Measurements from ENCODE around the gene NBPF1. TPM values are rescaled to one million over a fixed set of nuclear protein-coding genes. Genes with fewer than 3 reads are reported as not detected.
A peak's percentile ranks its signal among the peaks of the same experiment; 100 is the strongest.
"Not testable (repeated sequence)": the region's sequence is repeated elsewhere in the genome, so short reads cannot be mapped to it uniquely, and the experiment has no call there.

The NBPF1 gene
- total RNA-seq, 2 donors from 2014 or later = 39.2 to 42.5 TPM

DNA sequence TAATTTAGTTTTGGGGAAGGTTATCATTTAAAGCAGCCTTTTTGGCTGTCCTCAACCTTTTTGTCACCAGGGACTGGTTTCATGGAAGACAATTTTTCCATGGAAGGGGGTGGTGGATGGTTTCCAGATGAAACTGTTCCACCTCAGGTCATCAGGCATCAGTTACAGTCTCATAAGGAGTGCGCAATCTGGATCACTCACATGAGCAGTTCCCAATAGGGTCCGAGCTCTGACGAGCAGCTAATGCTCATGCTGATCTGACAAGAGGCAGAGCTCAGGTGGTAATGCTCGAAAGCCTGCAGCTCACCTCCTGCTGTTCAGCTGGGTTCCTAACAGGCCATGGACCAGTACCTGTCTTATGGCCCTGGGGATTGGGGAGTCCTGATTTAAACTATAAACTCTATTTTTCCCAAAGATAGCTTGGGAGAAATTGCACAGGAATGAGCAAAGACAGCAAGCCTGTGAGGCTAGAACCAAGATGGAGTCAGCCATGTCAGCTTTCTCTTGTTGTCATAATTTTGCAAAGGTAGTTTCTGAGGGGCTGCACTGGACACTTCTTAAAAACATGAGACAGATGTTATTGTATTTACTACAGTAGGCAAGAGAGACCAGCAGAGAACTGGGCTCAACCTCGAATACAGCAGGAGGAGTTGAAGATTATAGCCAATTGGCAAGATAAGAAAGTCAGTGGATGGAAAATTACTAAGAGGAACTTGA is 96.5 kb downstream of the NBPF1 start:
- H3K4me3 ChIP-seq (ENCODE audit: low read length); H3K9ac ChIP-seq (ENCODE audit: extremely low read depth, low read length, poor library complexity, severe bottlenecking); H3K27me3 ChIP-seq (ENCODE audit: control insufficient read depth, insufficient read depth, low read length, poor library complexity, severe bottlenecking); H3K9me3 Mint-ChIP-seq; H3K4me3 Mint-ChIP-seq; H3K36me3 Mint-ChIP-seq (ENCODE audit: low read depth); H3K27ac ChIP-seq (ENCODE audit: low read depth, low read length); H3K4me1 ChIP-seq (ENCODE audit: control insufficient read depth, insufficient read depth, low read length); H3K9me3 ChIP-seq (ENCODE audit: control insufficient read depth, low read length); DNase-seq; H3K4me1 Mint-ChIP-seq; H3K36me3 ChIP-seq (ENCODE audit: control insufficient read depth, insufficient read depth, low read length); H3K27ac Mint-ChIP-seq: not testable (repeated sequence)
- 85 to 89% methylated on average over 2 to 5 of the region's 5 CpGs for WGBS, 2 experiments (ENCODE audit: insufficient coverage in 1 of 2, insufficient read length in 1 of 2)
- peaks cover 24% of the 10 kb centered on the region for H3K27me3 Mint-ChIP-seq (ENCODE audit: insufficient read depth)

DNA sequence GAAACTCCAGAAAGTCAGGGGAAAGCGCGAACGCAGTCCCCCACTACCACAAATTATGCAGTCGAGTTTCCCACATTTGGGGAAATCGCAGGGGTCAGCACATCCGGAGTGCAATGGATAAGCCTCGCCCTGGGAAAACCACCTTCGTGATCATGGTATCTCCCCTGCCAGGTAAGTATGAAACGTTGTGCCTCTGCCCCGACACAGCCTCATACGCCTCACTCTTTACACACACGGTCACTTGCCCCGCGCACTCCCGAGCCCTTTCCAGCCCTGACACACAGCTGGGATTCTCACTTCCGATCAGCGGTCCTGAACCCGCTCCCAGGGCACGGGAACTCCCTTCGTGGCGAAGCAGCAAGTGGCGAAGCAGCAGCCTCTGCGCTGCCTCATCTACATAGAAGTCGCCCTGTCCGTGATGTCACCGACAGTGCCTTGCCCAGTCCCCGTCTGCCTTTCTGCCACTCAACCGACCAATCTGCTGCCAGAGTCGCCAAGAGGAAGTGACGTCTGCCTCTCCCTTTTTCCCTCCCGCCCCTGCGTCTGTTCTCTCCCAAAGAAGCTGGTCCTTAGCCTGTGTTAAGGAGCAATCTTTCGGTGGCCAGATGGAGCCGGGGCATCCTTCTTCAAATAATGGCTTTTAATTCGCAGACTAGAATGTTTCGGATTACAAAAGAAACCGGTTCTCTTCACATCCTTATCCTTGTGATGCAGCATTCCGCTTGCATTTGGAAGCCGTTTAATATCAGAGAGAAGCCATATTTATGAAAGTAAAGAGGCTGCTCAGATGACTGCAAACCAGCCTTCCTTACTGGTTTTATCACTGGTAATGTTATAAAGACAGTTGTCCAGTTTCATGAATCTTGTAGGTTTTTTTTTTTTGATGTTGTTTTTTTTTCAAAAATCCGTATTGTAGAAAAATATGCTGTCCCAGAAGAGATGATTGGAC is 99.0 kb downstream of the NBPF1 start, which contains the start of gene RNU1-1:
TSS of gene RNU1-1 (minus strand) at position 179 of the 949 bp plus-strand sequence.
- H3K9me3 Mint-ChIP-seq; H3K27ac Mint-ChIP-seq; H3K4me3 ChIP-seq (ENCODE audit: low read length): not testable (repeated sequence)

DNA sequence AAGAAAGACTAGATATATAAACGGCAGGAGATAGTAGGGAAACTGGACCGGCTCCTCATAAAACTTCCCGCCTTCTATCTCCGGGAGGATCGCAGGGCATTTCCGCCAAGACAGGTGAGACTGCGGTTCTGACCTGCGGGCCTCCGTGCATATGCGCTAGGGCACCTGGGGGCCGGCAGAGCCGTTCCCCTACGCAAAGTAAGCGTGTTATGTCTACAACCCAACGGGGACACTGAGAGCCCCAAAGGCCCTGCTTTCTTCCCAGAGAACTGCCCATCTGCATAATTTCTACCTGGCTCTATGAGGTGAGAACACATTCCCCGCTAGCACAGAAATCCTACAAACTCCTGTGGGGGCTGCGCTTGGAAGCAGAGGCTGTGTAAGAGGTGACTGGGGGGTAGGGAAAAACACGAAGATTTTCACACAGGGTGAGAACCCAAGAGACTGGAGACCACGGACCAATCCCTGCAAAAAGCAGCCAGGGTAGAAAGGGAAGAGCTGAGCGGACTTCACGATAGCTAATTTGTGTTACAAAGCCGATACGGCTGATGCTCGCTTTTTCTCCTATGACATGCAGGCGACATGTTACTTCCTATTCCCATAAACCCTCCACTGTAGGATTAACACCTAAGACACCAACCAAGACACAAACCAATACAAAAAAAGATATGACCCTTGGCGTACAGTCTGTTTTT is 99.8 kb downstream of the NBPF1 start:
- H3K4me3 Mint-ChIP-seq; H3K36me3 Mint-ChIP-seq (ENCODE audit: low read depth); H3K4me3 ChIP-seq (ENCODE audit: low read length); H3K4me1 ChIP-seq (ENCODE audit: control insufficient read depth, insufficient read depth, low read length); H3K9me3 ChIP-seq (ENCODE audit: control insufficient read depth, low read length); H3K9ac ChIP-seq (ENCODE audit: extremely low read depth, low read length, poor library complexity, severe bottlenecking); H3K36me3 ChIP-seq (ENCODE audit: control insufficient read depth, insufficient read depth, low read length); H3K27me3 ChIP-seq (ENCODE audit: control insufficient read depth, insufficient read depth, low read length, poor library complexity, severe bottlenecking); H3K9me3 Mint-ChIP-seq; H3K4me1 Mint-ChIP-seq; H3K27me3 Mint-ChIP-seq (ENCODE audit: insufficient read depth); H3K27ac ChIP-seq (ENCODE audit: low read depth, low read length); H3K27ac Mint-ChIP-seq: not testable (repeated sequence)
- WGBS, 2 experiments (ENCODE audit: insufficient coverage in 1 of 2, insufficient read length in 1 of 2) = 10% methylated on average over 13 of the region's 26 CpGs; no CpG with 5 or more reads in 1 of the 2 experiments
- peak; percentile 88 for DNase-seq

More for the DNA sequence above, 99.0 kb downstream of the NBPF1 start, which contains the start of gene RNU1-1:
- H3K27me3 ChIP-seq (ENCODE audit: control insufficient read depth, insufficient read depth, low read length, poor library complexity, severe bottlenecking); H3K36me3 ChIP-seq (ENCODE audit: control insufficient read depth, insufficient read depth, low read length); H3K4me1 Mint-ChIP-seq; H3K36me3 Mint-ChIP-seq (ENCODE audit: low read depth); H3K4me3 Mint-ChIP-seq; H3K4me1 ChIP-seq (ENCODE audit: control insufficient read depth, insufficient read depth, low read length); H3K27me3 Mint-ChIP-seq (ENCODE audit: insufficient read depth); H3K9me3 ChIP-seq (ENCODE audit: control insufficient read depth, low read length): not testable (repeated sequence)
- Histone ChIP-seq H3K9ac (ENCODE audit: extremely low read depth, low read length, poor library complexity, severe bottlenecking) (peak within 1 kb of the TSS; percentile 70), H3K27ac (ENCODE audit: low read depth, low read length) (peak within 1 kb of the TSS; percentile 96)
- WGBS, 2 experiments (ENCODE audit: insufficient coverage in 1 of 2, insufficient read length in 1 of 2) = 0 to 4% methylated on average over 1 to 26 of the region's 40 CpGs
- peak; percentile 91 for DNase-seq

DNA sequence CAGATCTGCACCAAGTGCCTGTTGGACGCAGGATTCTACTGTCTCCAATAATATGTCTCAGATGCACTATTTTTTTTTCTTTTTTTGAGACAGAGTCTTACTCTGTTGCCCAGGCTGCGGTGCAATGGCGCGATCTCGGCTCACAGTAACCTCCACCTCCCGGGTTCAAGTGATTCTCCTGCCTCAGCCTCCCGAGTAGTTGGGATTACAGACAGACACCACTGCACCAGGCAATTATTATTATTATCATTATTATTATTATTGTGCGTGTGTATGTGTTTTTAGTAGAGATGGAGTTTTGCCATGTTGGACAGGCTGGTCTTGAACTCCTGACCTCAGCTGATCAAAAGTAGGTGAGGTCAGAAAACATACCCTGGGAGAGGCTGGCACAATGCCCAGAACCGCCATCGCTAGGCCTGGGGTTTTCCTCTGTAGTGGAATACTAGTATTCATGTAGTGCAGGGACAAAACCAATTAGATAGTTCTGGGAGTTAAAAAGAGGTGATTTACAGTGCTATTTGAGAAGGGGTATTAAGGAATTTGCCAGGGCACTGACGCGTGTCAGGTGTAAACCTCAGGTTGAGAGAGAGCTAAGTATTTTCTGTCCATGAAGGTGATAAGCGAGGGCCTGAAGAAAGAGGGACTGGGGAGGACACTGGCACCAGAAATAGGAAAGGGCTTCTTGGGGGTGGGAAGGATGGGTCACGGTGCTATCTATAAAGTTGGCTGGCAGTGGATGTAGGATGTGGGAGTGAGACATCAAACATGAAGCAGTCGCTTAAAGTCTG is 100.5 kb downstream of the NBPF1 start:
- H3K27ac ChIP-seq (ENCODE audit: low read depth, low read length); H3K4me3 ChIP-seq (ENCODE audit: low read length): not testable (repeated sequence)

More for the DNA sequence above, 100.5 kb downstream of the NBPF1 start:
- H3K9me3 ChIP-seq (ENCODE audit: control insufficient read depth, low read length); H3K9ac ChIP-seq (ENCODE audit: extremely low read depth, low read length, poor library complexity, severe bottlenecking); H3K9me3 Mint-ChIP-seq; H3K27me3 Mint-ChIP-seq (ENCODE audit: insufficient read depth); H3K4me1 ChIP-seq (ENCODE audit: control insufficient read depth, insufficient read depth, low read length); DNase-seq; H3K4me1 Mint-ChIP-seq; H3K36me3 ChIP-seq (ENCODE audit: control insufficient read depth, insufficient read depth, low read length); H3K4me3 Mint-ChIP-seq; H3K27ac Mint-ChIP-seq; H3K27me3 ChIP-seq (ENCODE audit: control insufficient read depth, insufficient read depth, low read length, poor library complexity, severe bottlenecking); H3K36me3 Mint-ChIP-seq (ENCODE audit: low read depth): not testable (repeated sequence)
- WGBS, 2 experiments (ENCODE audit: insufficient coverage in 1 of 2, insufficient read length in 1 of 2) = 85 to 92% methylated on average over 4 to 8 of the region's 15 CpGs

Other genes starting within 250 kb of the NBPF1 start
- 100 to 1,000 TPM; 111 to 118 TPM for gene SZRD1, start 246.3 kb downstream of the NBPF1 start, total RNA-seq
- gene SPATA21, start 176.1 kb downstream of the NBPF1 start, total RNA-seq = not detected
- gene NECAP2, start 172.8 kb downstream of the NBPF1 start, total RNA-seq = 10 to 100 TPM; 43.9 to 45.8 TPM
- gene RNU1-1, start 99.3 kb downstream of the NBPF1 start, total RNA-seq = 1,000 to 10,000 TPM; 2,483 to 3,611 TPM
- gene RNU1-3, start 53.4 kb upstream of the NBPF1 start, total RNA-seq = 1,000 to 10,000 TPM; 2,483 to 3,611 TPM
- 1,000 to 10,000 TPM; 2,483 to 3,611 TPM for gene RNU1-4, start 127.0 kb upstream of the NBPF1 start, total RNA-seq